Small intestine (tissue), 7 donors: ENCODE results near the gene COL5A1. TPM values are rescaled to one million over a fixed set of nuclear protein-coding genes. Genes with fewer than 3 reads are reported as not detected.

Experiments used
- DNase-seq, 2 donors: peaks; one replicate each; pipeline versions ENCODE4 v3.0.0 to v3.0.0-alpha.2; 2013
- FAIRE-seq: peaks from 2 replicates; lab custom pipeline; 2012; peaks lifted over from hg19 to GRCh38; lab: Jason Lieb, UNC
- H3K27ac ChIP-seq, 3 donors: one replicate each; pipeline ENCODE4 v1.5.1; 2013; ENCODE audit warnings: low read length in 2 of 3, mild to moderate bottlenecking in 2 of 3, control low read depth in 1 of 3, inconsistent platforms in 1 of 3, low read depth in 1 of 3, moderate library complexity in 1 of 3
- H3K27me3 ChIP-seq, 3 donors: one replicate each; pipeline ENCODE4 v1.6.1; 2013; ENCODE audit warnings: low read length in 3 of 3, inconsistent platforms in 1 of 3; ENCODE audit not compliant: control insufficient read depth in 3 of 3, insufficient read depth in 3 of 3
- H3K36me3 ChIP-seq, 3 donors: one replicate each; pipeline ENCODE4 v1.6.1; 2013; ENCODE audit warnings: low read length in 3 of 3, inconsistent platforms in 1 of 3, low read depth in 1 of 3, mild to moderate bottlenecking in 1 of 3, moderate library complexity in 1 of 3; ENCODE audit not compliant: control insufficient read depth in 3 of 3, insufficient read depth in 2 of 3
- H3K4me1 ChIP-seq, 3 donors: one replicate each; pipeline ENCODE4 v1.6.1; 2013; ENCODE audit warnings: low read length in 2 of 3, inconsistent platforms in 1 of 3, low read depth in 1 of 3, mild to moderate bottlenecking in 1 of 3, moderate library complexity in 1 of 3; ENCODE audit not compliant: control insufficient read depth in 3 of 3, insufficient read depth in 2 of 3
- H3K4me3 ChIP-seq, 3 donors: one replicate each; pipeline ENCODE4 v1.5.1; 2013; ENCODE audit warnings: low read length in 3 of 3, control low read depth in 1 of 3, inconsistent platforms in 1 of 3, low read depth in 1 of 3, mild to moderate bottlenecking in 1 of 3, moderate library complexity in 1 of 3
- H3K9me3 ChIP-seq, 2 donors: one replicate each; pipeline ENCODE4 v1.6.1; 2013; ENCODE audit warnings: low read depth in 1 of 2, low read length in 1 of 2; ENCODE audit not compliant: control insufficient read depth in 2 of 2, insufficient read depth in 1 of 2
- WGBS, 3 donors: extraction: QIAGEN DNeasy Blood & Tissue Kit; methylation state at CpG; one replicate each; pipeline ENCODE4 v1.1.7; 2013; 5-methylcytosine and 5-hydroxymethylcytosine counted together
- polyA plus RNA-seq, 4 donors: library from polyadenylated mRNA; stranded (reverse) in 3 of 4; unstranded in 1 of 4; fragments of 200-250 nt in 3 of 4; fragments of 120-200 nt in 1 of 4; gene quantifications; one replicate each; pipeline versions ENCODE4 v1.2.1 to v1.2.3, GENCODE V29; 2013
- donor health status: healthy with polysubstance abuse.
- donor health status: control.
- donor health status: control.
- donor health status: Bipolar disorder and iron deficiency.
- donor health status: healthy.

The COL5A1 gene
- polyA plus RNA-seq, 4 donors: 0.22 to 54.0 (median 5.4) TPM

GRCh38 chr9:134885679-134886412 lies 244.2 kb downstream of the COL5A1 start:
- FAIRE-seq: no peak
- H3K9me3 ChIP-seq: no peaks in the 10 kb centered on the region
- DNase-seq: no peak
- no peaks in the 10 kb centered on the region for H3K36me3 ChIP-seq
- no peak overlapping the region for H3K4me3 ChIP-seq
- 79 to 87% (median 80%) methylated on average over 24 of the region's 24 CpGs for WGBS, 3 donors
- H3K27ac ChIP-seq: no peak overlapping the region
- H3K27me3 ChIP-seq: peaks cover 0 to 3% (median 0%) of the 10 kb centered on the region in 3 donors
- H3K4me1 ChIP-seq: no peaks in the 10 kb centered on the region

GRCh38 chr9:134886413-134886913 lies 244.9 kb downstream of the COL5A1 start:
- DNase-seq: no peak
- no peak overlapping the region for H3K4me3 ChIP-seq
- 77 to 88% (median 80%) methylated on average over 11 of the region's 11 CpGs for WGBS, 3 donors
- H3K27ac ChIP-seq: no peak overlapping the region
- peaks cover 0 to 3% (median 0%) of the 10 kb centered on the region in 3 donors for H3K27me3 ChIP-seq
- H3K9me3 ChIP-seq: no peaks in the 10 kb centered on the region
- H3K36me3 ChIP-seq: no peaks in the 10 kb centered on the region
- no peaks in the 10 kb centered on the region for H3K4me1 ChIP-seq
- no peak for FAIRE-seq

DNA sequence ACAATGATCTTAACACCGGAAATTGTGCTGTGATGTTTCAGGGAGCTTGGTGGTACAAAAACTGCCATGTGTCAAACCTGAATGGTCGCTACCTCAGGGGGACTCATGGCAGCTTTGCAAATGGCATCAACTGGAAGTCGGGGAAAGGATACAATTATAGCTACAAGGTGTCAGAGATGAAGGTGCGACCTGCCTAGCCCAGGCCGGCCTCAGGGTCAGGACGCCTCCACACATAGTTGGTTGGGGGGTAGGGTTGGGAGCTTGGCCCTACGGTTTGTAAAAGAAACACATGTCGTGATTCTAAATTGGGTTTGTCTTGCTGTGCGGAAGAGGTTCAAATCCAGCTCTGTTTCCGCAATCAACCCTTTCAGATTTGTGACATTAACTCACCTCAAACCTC lies 245.6 kb downstream of the COL5A1 start:
- no peak for DNase-seq
- 85 to 91% (median 88%) methylated on average over 10 of the region's 10 CpGs for WGBS, 3 donors
- no peak for FAIRE-seq

GRCh38 chr9:134887686-134888602 lies 246.3 kb downstream of the COL5A1 start:
- Histone ChIP-seq H3K9me3 (no peaks in the 10 kb centered on the region), H3K27ac (no peak overlapping the region), H3K36me3 (no peaks in the 10 kb centered on the region), H3K27me3 (peaks cover 0 to 3% (median 0%) of the 10 kb centered on the region in 3 donors), H3K4me1 (no peaks in the 10 kb centered on the region), H3K4me3 (no peak overlapping the region)
- WGBS, 3 donors: 67 to 76% (median 71%) methylated on average over 27 of the region's 27 CpGs
- FAIRE-seq (no peak), DNase-seq (no peak)

More for the DNA sequence above, 245.6 kb downstream of the COL5A1 start:
- H3K9me3 ChIP-seq: no peaks in the 10 kb centered on the region
- peaks cover 0 to 3% (median 0%) of the 10 kb centered on the region in 3 donors for H3K27me3 ChIP-seq
- H3K4me3 ChIP-seq: no peak overlapping the region
- no peak overlapping the region for H3K27ac ChIP-seq
- no peaks in the 10 kb centered on the region for H3K4me1 ChIP-seq
- no peaks in the 10 kb centered on the region for H3K36me3 ChIP-seq

DNA sequence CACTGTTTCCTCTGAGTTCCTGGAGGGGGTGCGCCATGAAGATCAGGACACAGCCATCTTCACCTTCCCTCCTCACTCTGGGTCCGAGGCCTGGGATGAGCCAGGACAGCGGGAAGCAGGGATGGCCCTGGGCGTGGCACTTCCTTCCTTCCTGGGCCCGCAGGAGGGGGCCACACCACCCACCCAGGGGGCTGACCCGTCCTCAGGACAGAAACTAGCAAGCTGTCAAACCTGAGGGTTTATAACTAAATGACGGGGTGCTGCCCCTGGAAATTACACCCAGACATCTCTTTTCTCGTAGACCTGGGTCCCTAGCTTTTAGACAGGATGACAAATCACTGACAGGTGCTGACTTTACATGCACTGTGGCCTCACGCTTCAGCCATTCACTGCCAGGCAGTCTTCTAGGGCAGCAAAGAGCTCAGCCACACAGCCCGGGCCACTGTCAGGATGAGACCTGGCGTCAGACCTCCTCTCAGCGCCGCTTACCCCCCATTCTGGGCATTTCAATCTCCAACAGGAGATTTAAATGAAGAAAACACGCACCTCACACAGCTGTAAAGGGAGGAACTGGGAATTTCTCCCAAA lies 247.1 kb downstream of the COL5A1 start:
- no peaks in the 10 kb centered on the region for H3K4me1 ChIP-seq
- H3K27me3 ChIP-seq: peaks cover 0 to 3% (median 0%) of the 10 kb centered on the region in 3 donors
- DNase-seq (no peak), FAIRE-seq (no peak)
- no peak overlapping the region for H3K27ac ChIP-seq
- no peak overlapping the region for H3K4me3 ChIP-seq
- no peaks in the 10 kb centered on the region for H3K9me3 ChIP-seq
- no peaks in the 10 kb centered on the region for H3K36me3 ChIP-seq
- 66 to 80% (median 76%) methylated on average over 12 to 14 of the region's 14 CpGs for WGBS, 3 donors

DNA sequence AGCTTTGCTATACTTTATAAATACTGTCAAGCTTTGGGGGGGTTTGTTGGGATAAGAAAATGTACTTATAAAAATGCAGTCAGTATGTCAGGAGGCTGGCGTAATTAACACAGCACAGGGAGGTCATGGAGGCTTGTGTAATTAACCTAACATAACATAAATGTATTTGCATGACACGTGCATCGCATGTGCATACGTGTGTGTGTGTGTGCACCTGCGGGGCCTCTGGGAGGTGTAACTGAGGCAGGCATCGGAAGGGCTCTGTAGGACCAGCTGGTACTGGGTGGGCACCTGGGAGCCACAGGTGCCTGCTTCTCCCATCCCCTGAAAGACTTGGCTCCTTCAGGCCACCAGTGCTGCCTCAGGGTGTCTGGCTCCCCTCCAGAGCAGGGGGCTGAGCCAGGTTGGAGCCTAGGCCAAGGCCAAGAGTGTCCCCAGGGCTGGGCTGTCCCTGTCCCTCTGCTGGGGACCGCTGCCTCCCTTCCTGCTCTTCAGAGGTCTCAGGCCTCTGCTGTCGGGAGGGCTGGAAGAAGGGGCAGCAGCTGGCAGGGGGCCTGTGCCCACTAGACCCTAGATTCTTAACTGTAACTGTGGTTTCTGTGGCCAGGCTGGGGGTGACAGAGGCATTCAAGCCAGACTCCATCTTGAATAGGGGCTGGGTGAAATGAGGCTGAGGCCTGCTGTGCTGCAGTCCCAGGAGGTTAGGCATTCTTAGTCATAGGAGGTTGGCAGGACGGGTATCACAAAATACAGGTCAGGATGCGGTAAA lies 248.0 kb downstream of the COL5A1 start:
- Histone ChIP-seq H3K9me3 (peaks cover 0 to 3% of the 10 kb centered on the region in 2 donors), H3K27me3 (peaks cover 0 to 3% (median 0%) of the 10 kb centered on the region in 3 donors), H3K4me1 (no peaks in the 10 kb centered on the region), H3K4me3 (no peak overlapping the region), H3K36me3 (no peaks in the 10 kb centered on the region), H3K27ac (no peak overlapping the region)
- no peak for FAIRE-seq
- 81 to 83% (median 83%) methylated on average over 10 of the region's 10 CpGs for WGBS, 3 donors
- DNase-seq: no peak

DNA sequence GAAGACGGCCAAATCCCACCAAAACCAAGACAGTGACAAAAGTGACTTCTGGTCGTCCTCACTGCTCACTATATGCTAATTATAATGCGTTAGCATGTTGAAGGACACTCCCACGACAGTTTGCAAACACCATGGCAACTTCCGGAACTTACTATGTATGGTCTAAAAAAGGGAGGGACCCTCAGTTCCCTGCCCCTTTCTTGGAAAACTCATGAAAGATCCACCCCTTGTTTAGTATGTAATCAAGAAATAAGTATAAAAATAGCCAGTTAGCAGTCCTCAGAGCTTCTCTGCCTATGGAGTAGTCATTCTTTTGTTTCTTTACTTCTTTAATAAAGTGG lies 248.5 kb downstream of the COL5A1 start:
- no peak for FAIRE-seq
- peaks cover 0 to 3% (median 0%) of the 10 kb centered on the region in 3 donors for H3K27me3 ChIP-seq
- no peak for DNase-seq

More for the DNA sequence above, 248.5 kb downstream of the COL5A1 start:
- peaks cover 0 to 4% of the 10 kb centered on the region in 2 donors for H3K9me3 ChIP-seq
- H3K36me3 ChIP-seq: no peaks in the 10 kb centered on the region
- H3K4me3 ChIP-seq: no peak overlapping the region
- 67 to 74% (median 71%) methylated on average over 5 of the region's 5 CpGs for WGBS, 3 donors
- no peak overlapping the region for H3K27ac ChIP-seq
- no peaks in the 10 kb centered on the region for H3K4me1 ChIP-seq
